CD14-positive monocyte (primary cell): ENCODE results near the gene FGD6. TPM values are rescaled to one million over a fixed set of nuclear protein-coding genes. Genes with fewer than 3 reads are reported as not detected.

Experiments
- DNase-seq, 3 donors: peaks; one replicate each; pipeline ENCODE4 v3.0.0-alpha.2; 2011 to 2022
- H2AFZ ChIP-seq: 2 replicates; pipeline ENCODE4 v1.6.0; 2012; ENCODE audit warnings: mild to moderate bottlenecking, low read depth, low read length, inconsistent platforms; ENCODE audit not compliant: insufficient read depth, poor library complexity, severe bottlenecking
- H3K27ac ChIP-seq, 2 donors: 1 replicate in 1 of 2; 2 replicates in 1 of 2; pipeline ENCODE4 v1.5.1; 2012 to 2013; ENCODE audit warnings: low read length in 2 of 2, control low read depth in 1 of 2, inconsistent platforms in 1 of 2, low read depth in 1 of 2, mild to moderate bottlenecking in 1 of 2
- H3K27me3 ChIP-seq, 2 donors: one replicate each; pipeline versions ENCODE4 v1.6.0 to v1.6.1; 2011 to 2013; ENCODE audit warnings: low read length in 2 of 2; ENCODE audit not compliant: control insufficient read depth in 2 of 2, insufficient read depth in 2 of 2
- H3K36me3 ChIP-seq, 2 donors: replicated peaks in 1 of 2; 1 replicate in 1 of 2; 2 replicates in 1 of 2; pipeline versions ENCODE4 v1.5.1 to v1.6.1; 2012 to 2013; ENCODE audit warnings: low read length in 2 of 2, control low read depth in 1 of 2, inconsistent platforms in 1 of 2, mild to moderate bottlenecking in 1 of 2; ENCODE audit not compliant: insufficient read depth in 2 of 2, control insufficient read depth in 1 of 2
- H3K4me1 ChIP-seq, 2 donors: 1 replicate in 1 of 2; 2 replicates in 1 of 2; pipeline versions ENCODE4 v1.5.1 to v1.6.1; 2012 to 2013; ENCODE audit warnings: low read length in 2 of 2, control low read depth in 1 of 2, inconsistent platforms in 1 of 2, mild to moderate bottlenecking in 1 of 2, moderate library complexity in 1 of 2; ENCODE audit not compliant: insufficient read depth in 2 of 2, control insufficient read depth in 1 of 2
- H3K4me2 ChIP-seq: replicated peaks from 2 replicates; pipeline ENCODE3; 2012; ENCODE audit warnings: low read length, moderate library complexity, mild to moderate bottlenecking; ENCODE audit not compliant: poor library complexity, severe bottlenecking; ENCODE audit errors: extremely low read depth
- H3K4me3 ChIP-seq, 3 experiments: fragments of 200-600 bp in 1 of 3; sonication (generic) in 1 of 3; replicated peaks in 1 of 3; 1 replicate in 2 of 3; 2 replicates in 1 of 3; pipeline ENCODE4 v1.5.1; 2011 to 2013; ENCODE audit warnings: low read length in 3 of 3, mild to moderate bottlenecking in 3 of 3, control low read depth in 2 of 3, low read depth in 2 of 3, inconsistent platforms in 1 of 3, moderate library complexity in 1 of 3
- H3K79me2 ChIP-seq: 2 replicates; pipeline ENCODE4 v1.6.0; 2012; ENCODE audit warnings: mild to moderate bottlenecking, control low read depth, inconsistent platforms, low read length, moderate library complexity; ENCODE audit not compliant: insufficient read depth
- H3K9ac ChIP-seq: 2 replicates; pipeline ENCODE4 v1.6.0; 2017; ENCODE audit warnings: low read length, mild to moderate bottlenecking; ENCODE audit not compliant: insufficient read depth, poor library complexity, severe bottlenecking
- H3K9me3 ChIP-seq, 2 donors: replicated peaks in 1 of 2; 1 replicate in 1 of 2; 2 replicates in 1 of 2; pipeline versions ENCODE4 v1.5.1 to v1.6.1; 2012 to 2013; ENCODE audit warnings: low read length in 2 of 2, control low read depth in 1 of 2; ENCODE audit not compliant: control insufficient read depth in 1 of 2, insufficient read depth in 1 of 2
- H4K20me1 ChIP-seq: 2 replicates; pipeline ENCODE4 v1.6.0; 2012; ENCODE audit warnings: mild to moderate bottlenecking, low read length, control low read depth, moderate library complexity; ENCODE audit not compliant: insufficient read depth
- H3K27ac Mint-ChIP-seq, 7 donors: one replicate each; pipeline ENCODE4 v1.8.0; 2020; ENCODE audit warnings: mild to moderate bottlenecking in 7 of 7, mixed read lengths in 7 of 7, moderate library complexity in 6 of 7, inconsistent platforms in 2 of 7
- H3K27me3 Mint-ChIP-seq, 3 donors: one replicate each; pipeline ENCODE4 v1.8.0; 2021 to 2022; ENCODE audit warnings: low read depth in 3 of 3, mild to moderate bottlenecking in 3 of 3, mixed read lengths in 3 of 3, moderate library complexity in 3 of 3, inconsistent platforms in 1 of 3
- H3K36me3 Mint-ChIP-seq, 2 donors: one replicate each; pipeline ENCODE4 v1.8.0; 2020; ENCODE audit warnings: mixed read lengths in 2 of 2, inconsistent platforms in 1 of 2, mild to moderate bottlenecking in 1 of 2
- H3K4me1 Mint-ChIP-seq: one replicate; pipeline ENCODE4 v1.8.0; 2020; ENCODE audit warnings: mild to moderate bottlenecking, mixed read lengths
- H3K4me3 Mint-ChIP-seq, 2 donors: one replicate each; pipeline ENCODE4 v1.8.0; 2020; ENCODE audit warnings: mild to moderate bottlenecking in 2 of 2, mixed read lengths in 2 of 2, moderate library complexity in 1 of 2
- H3K9me3 Mint-ChIP-seq, 7 donors: one replicate each; pipeline ENCODE4 v1.8.0; 2020 to 2022; ENCODE audit warnings: mixed read lengths in 7 of 7, mild to moderate bottlenecking in 6 of 7, moderate library complexity in 6 of 7, inconsistent platforms in 2 of 7
- WGBS: methylation state at CpG from one replicate; pipeline ENCODE4 v1.1.5; 2013; ENCODE audit warnings: missing lambda C conversion rate; ENCODE audit not compliant: insufficient coverage; 5-methylcytosine and 5-hydroxymethylcytosine counted together
- intact Hi-C, 2 donors: fragments of 100-400 bp; cut with micrococcal nuclease; formaldehyde crosslinking; loops; one replicate each; pipeline versions ENCODE4 v1.15.0 to v1.15.1; 2023
- polyA plus RNA-seq, 3 donors: library from polyadenylated mRNA; depleted of rRNA in 1 of 3; unstranded in 2 of 3; stranded (reverse) in 1 of 3; fragments of 300-500 nt in 2 of 3; fragments of >200 nt in 1 of 3; fragmentation: Illumina TruSeq in 2 of 3; gene quantifications; 1 replicate in 2 of 3; 2 replicates in 1 of 3; pipeline ENCODE4 v1.2.3, GENCODE V29; 2012 to 2021
- TF ChIP-seq, protein P1 (sequence below): fragments of 200-600 bp; IDR thresholded peaks from one replicate; pipeline ENCODE4 v1.8.0; 2022; ENCODE audit warnings: antibody characterized with exemption, mild to moderate bottlenecking

FGD6 gene
- polyA plus RNA-seq, 3 donors = 4.0 to 8.1 (median 5.3) TPM

DNA sequence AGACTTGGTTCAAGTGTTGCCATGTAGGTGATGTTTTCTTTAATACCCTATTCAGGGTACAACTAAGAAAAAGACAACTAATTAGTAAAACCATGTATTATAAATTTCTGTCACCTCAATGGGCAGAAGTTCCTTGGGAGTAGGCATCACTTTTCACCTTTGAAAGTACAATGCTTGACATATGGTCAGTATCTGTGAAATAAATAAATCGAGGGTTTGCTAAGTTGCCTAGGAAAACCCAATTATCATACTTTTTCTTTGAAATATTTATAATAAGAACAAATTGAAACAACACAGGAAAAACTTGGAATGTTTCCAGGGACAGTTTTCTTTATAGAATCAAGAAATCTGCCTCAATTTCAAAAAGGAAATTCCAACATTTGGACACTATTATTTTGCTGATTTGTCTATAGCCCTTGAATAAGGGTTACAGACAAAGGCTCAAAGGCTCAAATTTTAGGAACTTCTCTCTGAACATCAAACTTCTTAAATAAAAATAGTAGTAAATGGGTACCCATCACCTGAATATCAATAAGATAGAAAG is 13.7 kb downstream of the FGD6 start:
- Histone ChIP-seq H4K20me1 (peaks cover 55% of the 10 kb centered on the region), H3K4me2 (no peak overlapping the region), H3K79me2 (no peaks in the 10 kb centered on the region), H3K36me3 (peaks cover 2 to 11% of the 10 kb centered on the region in 2 donors), H3K9me3 (no peaks in the 10 kb centered on the region), H2AFZ (no peak overlapping the region), H3K9ac (no peak overlapping the region), H3K27ac (peak overlapping the region in 1 of 2 donors; percentile 76), H3K27me3 (no peaks in the 10 kb centered on the region), H3K4me3 (no peak overlapping the region), H3K4me1 (peaks cover 51 to 52% of the 10 kb centered on the region in 2 donors)
- peaks cover 19 to 25% of the 10 kb centered on the region in 2 donors for H3K36me3 Mint-ChIP-seq
- peaks cover 48% of the 10 kb centered on the region for H3K4me1 Mint-ChIP-seq
- DNase-seq = no peak
- H3K4me3 Mint-ChIP-seq = no peak overlapping the region
- H3K27me3 Mint-ChIP-seq = no peaks in the 10 kb centered on the region
- TF ChIP-seq, protein P1, sequence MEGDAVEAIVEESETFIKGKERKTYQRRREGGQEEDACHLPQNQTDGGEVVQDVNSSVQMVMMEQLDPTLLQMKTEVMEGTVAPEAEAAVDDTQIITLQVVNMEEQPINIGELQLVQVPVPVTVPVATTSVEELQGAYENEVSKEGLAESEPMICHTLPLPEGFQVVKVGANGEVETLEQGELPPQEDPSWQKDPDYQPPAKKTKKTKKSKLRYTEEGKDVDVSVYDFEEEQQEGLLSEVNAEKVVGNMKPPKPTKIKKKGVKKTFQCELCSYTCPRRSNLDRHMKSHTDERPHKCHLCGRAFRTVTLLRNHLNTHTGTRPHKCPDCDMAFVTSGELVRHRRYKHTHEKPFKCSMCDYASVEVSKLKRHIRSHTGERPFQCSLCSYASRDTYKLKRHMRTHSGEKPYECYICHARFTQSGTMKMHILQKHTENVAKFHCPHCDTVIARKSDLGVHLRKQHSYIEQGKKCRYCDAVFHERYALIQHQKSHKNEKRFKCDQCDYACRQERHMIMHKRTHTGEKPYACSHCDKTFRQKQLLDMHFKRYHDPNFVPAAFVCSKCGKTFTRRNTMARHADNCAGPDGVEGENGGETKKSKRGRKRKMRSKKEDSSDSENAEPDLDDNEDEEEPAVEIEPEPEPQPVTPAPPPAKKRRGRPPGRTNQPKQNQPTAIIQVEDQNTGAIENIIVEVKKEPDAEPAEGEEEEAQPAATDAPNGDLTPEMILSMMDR = no peak
- intact Hi-C loops = no loop called here
- peak overlapping the region in 2 of 7 donors; percentile 33 to 61 for H3K27ac Mint-ChIP-seq
- H3K9me3 Mint-ChIP-seq = peaks cover 0 to 7% (median 3%) of the 10 kb centered on the region in 7 donors
- no CpG with 5 or more reads among the region's 1 CpG for WGBS

DNA sequence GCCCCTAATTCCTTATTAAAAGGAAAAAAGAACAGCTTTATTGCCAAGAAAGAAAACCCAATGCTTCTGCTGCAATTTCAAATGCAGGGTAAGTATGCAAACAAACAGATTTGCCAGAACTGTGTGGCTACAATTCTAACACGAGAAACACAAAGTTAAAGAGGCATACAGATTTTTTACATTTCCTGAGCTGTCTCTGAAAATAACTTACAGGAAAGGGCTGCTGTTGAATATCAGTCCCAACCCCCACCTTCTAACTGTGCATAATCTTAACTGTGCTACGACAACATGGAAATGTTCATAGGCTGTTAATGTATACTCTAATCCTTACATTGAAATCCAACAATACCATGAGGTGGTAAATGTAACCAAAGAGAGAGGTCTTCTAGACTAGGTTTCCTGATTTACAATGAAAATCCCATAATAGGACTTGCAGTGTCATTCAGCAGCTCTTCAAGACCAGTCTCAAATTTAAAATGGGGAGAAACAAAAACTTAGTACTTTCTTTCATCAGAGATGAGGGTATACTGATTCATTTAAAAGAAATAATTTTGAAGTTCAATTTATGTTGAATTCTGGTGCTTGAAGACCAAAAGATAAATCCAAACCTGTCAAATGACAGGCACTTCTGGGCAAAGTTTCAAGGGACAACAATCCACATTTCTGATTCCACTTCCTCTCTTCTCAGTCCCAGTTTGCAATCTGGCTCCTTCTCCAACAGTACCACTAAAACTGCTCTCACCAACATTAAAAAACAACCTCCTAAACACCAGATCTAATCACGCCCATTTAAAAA is 14.4 kb downstream of the FGD6 start:
- peaks cover 17 to 22% of the 10 kb centered on the region in 2 donors for H3K36me3 Mint-ChIP-seq
- no peaks in the 10 kb centered on the region for H3K27me3 Mint-ChIP-seq
- H3K4me1 ChIP-seq = peaks cover 51 to 52% of the 10 kb centered on the region in 2 donors
- H3K4me2 ChIP-seq = no peak overlapping the region
- no peak for DNase-seq
- no peaks in the 10 kb centered on the region for H3K9me3 ChIP-seq
- no peak overlapping the region for H2AFZ ChIP-seq
- H3K4me3 ChIP-seq = peak overlapping the region in 1 of 3 experiments; percentile 3
- H3K27me3 ChIP-seq = no peaks in the 10 kb centered on the region
- TF ChIP-seq, protein P1 = no peak
- H3K4me1 Mint-ChIP-seq = peaks cover 48% of the 10 kb centered on the region
- intact Hi-C loops = no loop called here
- peaks cover 0 to 6% (median 3%) of the 10 kb centered on the region in 7 donors for H3K9me3 Mint-ChIP-seq
- H3K4me3 Mint-ChIP-seq = no peak overlapping the region
- peak overlapping the region in 4 of 7 donors; percentile 15 to 61 (median 29) for H3K27ac Mint-ChIP-seq
- H3K36me3 ChIP-seq = peaks cover 0 to 7% of the 10 kb centered on the region in 2 donors
- no peak overlapping the region for H3K9ac ChIP-seq
- peaks cover 61% of the 10 kb centered on the region for H4K20me1 ChIP-seq
- H3K27ac ChIP-seq = no peak overlapping the region
- 0% methylated on average over 1 of the region's 3 CpGs for WGBS
- no peaks in the 10 kb centered on the region for H3K79me2 ChIP-seq
